Measurements from ENCODE around the gene ATG9A. TPM values are rescaled to one million over a fixed set of nuclear protein-coding genes. Genes with fewer than 3 reads are reported as not detected.
A peak's percentile ranks its signal among the peaks of the same experiment; 100 is the strongest.

The ATG9A gene
- total RNA-seq, 1 experiment from 2014 or later, result 51.3 TPM

DNA sequence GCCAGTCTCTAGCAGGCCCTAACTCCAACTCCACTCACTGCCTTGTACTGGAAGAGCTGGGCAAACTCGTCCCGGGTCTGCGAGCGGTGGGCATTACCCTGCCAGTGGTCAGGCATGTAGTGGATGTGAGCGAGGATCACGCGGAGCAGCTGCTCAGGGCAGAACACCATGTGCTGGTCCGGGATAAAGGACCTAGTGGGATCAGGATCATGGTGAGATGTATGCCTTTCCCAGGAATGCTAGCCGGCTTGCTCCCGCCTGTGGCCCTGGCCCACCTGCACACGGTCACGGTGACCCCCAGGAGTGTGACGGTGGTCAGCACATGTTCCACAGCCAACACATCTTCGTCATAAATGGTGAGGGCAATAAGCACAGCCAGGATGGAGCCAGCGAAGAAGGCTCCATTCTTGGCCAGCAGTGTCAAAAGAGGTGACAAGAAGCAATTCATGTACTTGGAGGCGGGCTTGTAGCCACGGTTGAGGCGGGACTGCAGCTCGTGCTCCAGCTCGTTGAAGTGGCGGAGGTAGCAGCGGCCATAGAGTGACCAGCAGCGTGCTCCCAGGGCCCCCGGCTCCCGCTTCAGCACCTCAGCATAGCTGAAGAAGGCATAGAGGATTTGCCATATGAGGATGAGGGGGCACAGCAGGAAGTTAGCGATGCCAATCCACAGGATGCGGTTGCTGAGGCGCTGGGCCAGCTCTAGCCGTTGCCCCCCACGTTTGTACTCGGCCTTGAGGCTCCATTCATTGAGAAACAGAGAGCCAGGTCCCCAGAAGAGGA lies 5.4 kb downstream of the ATG9A start:
- no peak for DNase-seq (ENCODE audit: low read depth)

GRCh38 chr2:219221957-219222518 lies 7.4 kb downstream of the ATG9A start:
- DNase-seq (ENCODE audit: low read depth), result no peak

GRCh38 chr2:219220652-219221402 lies 8.6 kb downstream of the ATG9A start:
- DNase-seq (ENCODE audit: low read depth), result no peak

DNA sequence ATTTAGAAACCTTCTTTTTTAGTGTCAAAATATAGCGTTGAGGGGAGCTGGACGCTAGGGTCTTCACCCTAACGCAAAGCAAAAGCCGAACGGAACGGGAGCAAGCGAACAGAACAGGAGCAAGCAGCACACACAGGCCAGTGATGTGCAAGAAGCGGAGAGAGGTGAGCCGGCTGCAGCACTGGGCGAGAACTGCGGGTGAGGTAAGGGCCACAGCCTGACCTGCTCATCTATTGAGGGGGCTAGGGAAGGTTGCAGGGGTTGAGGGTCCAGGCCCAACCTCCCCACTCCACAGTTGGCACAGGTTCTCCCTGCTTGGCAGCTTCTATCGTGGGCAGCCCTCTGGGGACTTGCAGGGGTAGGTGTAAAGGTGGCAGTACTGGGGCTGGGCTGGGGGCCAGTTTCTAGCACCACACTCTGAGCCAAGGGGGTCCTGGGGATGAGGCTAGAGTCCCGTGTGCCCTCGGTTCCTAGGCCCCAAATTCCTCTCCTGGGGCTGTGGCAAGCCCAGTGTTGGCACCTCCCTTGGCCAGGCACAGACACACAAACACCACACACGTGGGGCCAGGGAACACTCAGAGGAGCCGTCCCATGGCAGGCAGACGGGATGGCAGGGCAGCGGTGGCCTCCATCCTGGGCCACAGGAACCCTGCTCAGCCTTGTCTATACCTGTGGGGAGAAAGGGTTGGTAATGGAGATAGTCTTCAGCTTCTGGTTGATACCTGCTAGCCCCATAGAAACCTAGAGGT lies 9.5 kb downstream of the ATG9A start:
- no peak for DNase-seq (ENCODE audit: low read depth)

- DNase-seq (ENCODE audit: low read depth), result peak; percentile 95
These were observed 10.4 kb downstream of the ATG9A start, which contains the start of gene ABCB6 for GRCh38 chr2:219218732-219219701. ABCB6 (minus strand) TSS chr2:219218958; CDS start chr2:219218673, 285 bp downstream.

GRCh38 chr2:219218217-219218731 lies 11.2 kb downstream of the ATG9A start:
- DNase-seq (ENCODE audit: low read depth), result no peak

DNA sequence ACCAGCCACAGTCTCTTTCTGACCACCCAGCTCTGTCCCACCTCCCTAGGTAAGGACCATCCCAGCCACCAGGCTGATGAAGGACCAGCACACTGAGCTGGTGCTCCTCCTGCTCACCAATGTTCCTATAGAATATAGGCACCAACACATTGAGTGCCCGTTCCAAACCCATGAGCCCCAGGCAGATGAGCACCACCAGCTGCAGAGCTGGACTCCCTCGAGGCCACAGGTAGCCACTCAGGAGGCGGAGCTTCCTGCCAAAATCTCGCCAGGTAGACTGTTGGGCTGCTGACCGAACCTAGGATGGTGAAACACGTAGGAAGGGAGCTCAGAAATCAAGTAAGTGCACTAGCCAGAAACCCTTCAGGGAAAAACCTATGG lies 12.9 kb downstream of the ATG9A start:
- no peak for DNase-seq (ENCODE audit: low read depth)

DNA sequence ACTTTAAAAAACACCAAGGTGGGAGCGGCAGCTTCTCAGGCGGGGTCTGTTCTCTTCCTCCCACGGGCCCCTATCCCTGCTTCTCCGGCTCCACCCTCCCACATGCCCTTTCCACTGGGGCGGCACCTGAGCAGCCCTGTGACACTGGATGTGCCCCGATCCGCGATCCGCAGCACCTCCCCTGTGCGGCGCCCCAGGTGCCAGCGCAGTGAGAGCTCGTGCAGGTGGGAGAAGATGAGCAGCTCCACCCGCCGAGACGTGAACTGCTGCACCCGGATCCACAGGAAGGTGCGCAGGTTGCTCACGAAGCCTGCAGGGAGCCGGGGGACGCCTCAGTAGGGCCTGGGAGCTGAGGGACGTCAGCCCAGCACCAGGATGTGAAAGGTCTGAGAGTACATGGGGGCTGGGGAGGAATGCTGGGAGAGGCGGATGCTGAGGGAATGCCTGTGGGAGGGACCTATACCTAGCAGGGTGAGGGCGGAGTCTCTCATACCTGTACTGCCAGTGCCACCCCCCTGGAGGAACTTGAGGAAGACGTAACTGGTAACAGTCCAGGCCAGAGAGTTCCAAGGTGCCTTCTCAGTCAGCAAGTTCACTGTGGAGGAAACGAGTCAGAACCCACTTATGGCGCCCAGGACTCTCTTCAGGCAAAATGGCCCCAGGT lies 13.4 kb downstream of the ATG9A start:
- no peak for DNase-seq (ENCODE audit: low read depth)

GRCh38 chr2:219214786-219215185 lies 14.7 kb downstream of the ATG9A start:
- no peak for DNase-seq (ENCODE audit: low read depth)

GRCh38 chr2:219214141-219214540 lies 15.3 kb downstream of the ATG9A start:
- DNase-seq (ENCODE audit: low read depth), result no peak

GRCh38 chr2:219213486-219214071 lies 15.9 kb downstream of the ATG9A start:
- DNase-seq (ENCODE audit: low read depth), result no peak

GRCh38 chr2:219213026-219213415 lies 16.4 kb downstream of the ATG9A start:
- no peak for DNase-seq (ENCODE audit: low read depth)

DNA sequence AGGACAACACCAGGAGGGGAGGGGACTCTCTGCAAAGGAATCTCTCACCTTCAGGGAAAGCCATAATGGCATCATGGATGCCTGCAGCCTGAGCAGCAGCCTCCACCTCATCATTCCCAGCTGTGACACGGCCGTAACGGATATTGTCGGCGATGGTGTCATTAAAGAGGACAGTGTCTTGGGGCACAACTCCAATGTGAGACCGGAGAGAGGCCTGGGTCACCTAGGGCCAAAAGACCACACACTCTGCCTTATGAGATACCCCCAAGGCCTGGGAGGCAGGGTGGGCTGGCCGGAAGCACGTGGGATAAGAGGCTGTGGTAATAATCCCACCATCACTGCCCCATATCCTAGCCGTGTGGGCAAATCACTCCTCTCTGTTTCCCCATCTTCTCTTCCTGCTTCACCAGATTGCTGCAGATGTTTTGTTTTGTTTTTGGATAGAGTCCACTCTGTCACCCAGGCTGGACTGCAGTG lies 18.5 kb downstream of the ATG9A start:
- no peak for DNase-seq (ENCODE audit: low read depth)

- DNase-seq (ENCODE audit: low read depth), result no peak
These were observed 19.1 kb downstream of the ATG9A start for GRCh38 chr2:219210196-219210885.

- no peak for DNase-seq (ENCODE audit: low read depth)
These were observed 19.9 kb downstream of the ATG9A start for GRCh38 chr2:219209236-219210195.

GRCh38 chr2:219207884-219208740 lies 21.3 kb downstream of the ATG9A start:
- DNase-seq (ENCODE audit: low read depth), result peak; percentile 58

Measured in RPMI7951 (cell line).